HepG2 (cell line): ENCODE measurements around the gene PSPH.

Experiments used
- CREB1 ChIP-seq, 2 experiments: fragments of 450-650 bp in 1 of 2; IDR thresholded peaks; 2 replicates each; pipeline ENCODE4 v1.6.1; 2016 to 2017; ENCODE audit warnings: control low read depth in 1 of 2, mild to moderate bottlenecking in 1 of 2, missing compliant biosample characterization in 1 of 2, missing genetic modification characterization in 1 of 2
- JUN ChIP-seq: sonication (generic); formaldehyde crosslinking; IDR thresholded peaks from 2 replicates; pipeline ENCODE4 v1.4.0; 2020; ENCODE audit warnings: mild to moderate bottlenecking, missing genetic modification reagents
- KDM5B ChIP-seq: sonication (generic); formaldehyde crosslinking; IDR thresholded peaks from 2 replicates; pipeline ENCODE4 v1.4.0; 2020; ENCODE audit warnings: missing genetic modification reagents, mild to moderate bottlenecking, borderline replicate concordance
- MTA3 ChIP-seq: sonication (generic); formaldehyde crosslinking; IDR thresholded peaks from 2 replicates; pipeline ENCODE4 v1.4.0; 2020; ENCODE audit warnings: missing genetic modification reagents
- NFE2 ChIP-seq: sonication (generic); formaldehyde crosslinking; IDR thresholded peaks from 2 replicates; pipeline ENCODE4 v1.4.0; 2020; ENCODE audit warnings: missing genetic modification reagents
- POLR2A ChIP-seq, 2 experiments: IDR thresholded peaks; 2 replicates each; pipeline ENCODE4 v1.6.1; 2011; ENCODE audit warnings: low read depth in 2 of 2, low read length in 2 of 2, mild to moderate bottlenecking in 1 of 2, moderate library complexity in 1 of 2; ENCODE audit not compliant: insufficient read depth in 1 of 2
- SIN3A ChIP-seq: IDR thresholded peaks from 2 replicates; pipeline ENCODE4 v1.6.1; 2011; ENCODE audit warnings: low read depth, mild to moderate bottlenecking, control low read depth, low read length, borderline replicate concordance
- TCF12 ChIP-seq, 2 experiments: fragments of 450-650 bp in 1 of 2; sonication (generic) in 1 of 2; formaldehyde crosslinking in 1 of 2; IDR thresholded peaks; 2 replicates each; pipeline versions ENCODE4 v1.6.1 to v1.8.0; 2017 to 2022; ENCODE audit warnings: antibody characterized with exemption in 1 of 2, mild to moderate bottlenecking in 1 of 2, missing genetic modification reagents in 1 of 2, moderate library complexity in 1 of 2
- ZNF274 ChIP-seq: sonication (generic); formaldehyde crosslinking; IDR thresholded peaks from 2 replicates; pipeline ENCODE4 v1.5.1; 2020; ENCODE audit warnings: mild to moderate bottlenecking, missing genetic modification reagents
- ZNF549 ChIP-seq: sonication (generic); formaldehyde crosslinking; IDR thresholded peaks from 2 replicates; pipeline ENCODE4 v1.5.0; 2020; ENCODE audit warnings: missing genetic modification reagents
- ZNF687 ChIP-seq: sonication (generic); formaldehyde crosslinking; IDR thresholded peaks from 2 replicates; pipeline ENCODE4 v1.5.1; 2020; ENCODE audit warnings: mild to moderate bottlenecking, missing genetic modification reagents, moderate library complexity
- ZNF839 ChIP-seq: sonication (generic); formaldehyde crosslinking; IDR thresholded peaks from 2 replicates; pipeline ENCODE4 v1.4.0; 2020; ENCODE audit warnings: missing genetic modification reagents, mild to moderate bottlenecking, borderline replicate concordance

DNA sequence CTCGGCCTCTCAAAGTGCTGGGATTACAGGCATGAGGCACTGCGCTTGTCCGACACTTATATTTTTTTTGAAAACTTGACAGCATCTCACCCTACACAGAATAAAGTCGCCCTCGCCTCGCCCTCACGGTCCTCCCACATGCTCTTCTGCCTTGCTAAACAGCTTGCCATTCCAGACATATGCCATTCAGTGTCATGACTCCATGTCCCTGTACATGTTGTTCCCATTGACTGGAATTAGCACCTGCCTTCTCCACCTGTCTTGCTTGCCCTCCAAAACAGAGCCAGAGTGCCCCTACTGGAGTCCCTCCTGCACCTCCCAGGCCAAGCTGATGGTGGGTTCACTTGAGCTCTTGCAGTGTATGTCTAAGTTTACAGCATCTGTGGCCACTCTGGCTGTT, 80.7 kb downstream of the PSPH start:
- no peak for TF ChIP-seq JUN
- TF ChIP-seq SIN3A, result no peak
- TF ChIP-seq TCF12 (IDR thresholded peaks at IDR 0.05), result no peak
- TF ChIP-seq TCF12 (CRISPR knock-in tag; IDR thresholded peaks at IDR 0.05), result no peak
- no peak for TF ChIP-seq NFE2 (CRISPR knock-in tag)
- TF ChIP-seq POLR2A (IDR thresholded peaks at IDR 0.05; ENCODE audit: insufficient read depth in 1 of 2, low read depth in 2 of 2, low read length in 2 of 2), result no peak
- no peak for TF ChIP-seq CREB1 (IDR thresholded peaks at IDR 0.05)
- TF ChIP-seq CREB1 (CRISPR knock-in tag; IDR thresholded peaks at IDR 0.05), result no peak
- no peak for TF ChIP-seq ZNF839 (CRISPR knock-in tag)
- no peak for TF ChIP-seq ZNF549 (CRISPR knock-in tag)
- TF ChIP-seq MTA3 (CRISPR knock-in tag), result no peak
- TF ChIP-seq ZNF687 (CRISPR knock-in tag), result no peak
- TF ChIP-seq KDM5B, result no peak
- TF ChIP-seq ZNF274, result no peak
